HepG2 (cell line): ENCODE results near the gene SVOP. TPM values are rescaled to one million over a fixed set of nuclear protein-coding genes. Genes with fewer than 3 reads are reported as not detected.
A peak's percentile ranks its signal among the peaks of the same experiment; 100 is the strongest.

Experiments used
- ELF4 ChIP-seq: sonication (generic); formaldehyde crosslinking; IDR thresholded peaks from 2 replicates; pipeline ENCODE4 v1.5.0; 2020; ENCODE audit warnings: missing genetic modification reagents, mild to moderate bottlenecking, moderate library complexity, borderline replicate concordance
- GLMP ChIP-seq: sonication (generic); formaldehyde crosslinking; IDR thresholded peaks from 2 replicates; pipeline ENCODE4 v1.9.0; 2021; ENCODE audit warnings: missing genetic modification reagents, mild to moderate bottlenecking, borderline replicate concordance
- HDAC2 ChIP-seq: sonication (generic); formaldehyde crosslinking; IDR thresholded peaks from 2 replicates; pipeline ENCODE4 v1.4.0; 2020; ENCODE audit warnings: missing genetic modification reagents
- HDAC6 ChIP-seq: fragments of 200-600 bp; sonication (generic); IDR thresholded peaks from 2 replicates; pipeline ENCODE4 v1.7.0; 2017; ENCODE audit warnings: mild to moderate bottlenecking, antibody characterized with exemption, low read length, low read depth
- NRL ChIP-seq: sonication (generic); formaldehyde crosslinking; IDR thresholded peaks from 2 replicates; pipeline ENCODE4 v1.5.0; 2020; ENCODE audit warnings: missing genetic modification reagents, mild to moderate bottlenecking, moderate library complexity, borderline replicate concordance
- SIN3A ChIP-seq: IDR thresholded peaks from 2 replicates; pipeline ENCODE4 v1.6.1; 2011; ENCODE audit warnings: low read depth, mild to moderate bottlenecking, control low read depth, low read length, borderline replicate concordance
- SP5 ChIP-seq: IDR thresholded peaks from 2 replicates; pipeline ENCODE4 v1.6.1; 2016; ENCODE audit warnings: low read depth, borderline replicate concordance
- SRSF1 ChIP-seq: fragments of 200-400 bp; formaldehyde crosslinking; optimal IDR thresholded peaks from 2 replicates; pipeline ENCODE3; 2017; ENCODE audit warnings: mild to moderate bottlenecking, low read depth, low read length, moderate library complexity
- TGIF2 ChIP-seq: IDR thresholded peaks from 2 replicates; pipeline ENCODE4 v1.6.1; 2016; ENCODE audit warnings: control low read depth, missing compliant biosample characterization
- TIGD3 ChIP-seq: sonication (generic); formaldehyde crosslinking; IDR thresholded peaks from 2 replicates; pipeline ENCODE4 v1.5.1; 2020; ENCODE audit warnings: mild to moderate bottlenecking, missing genetic modification reagents, borderline replicate concordance
- ZMAT5 ChIP-seq: sonication (generic); formaldehyde crosslinking; IDR thresholded peaks from 2 replicates; pipeline ENCODE4 v1.5.0; 2020; ENCODE audit warnings: mild to moderate bottlenecking, low read depth, missing genetic modification reagents, borderline replicate concordance
- ZNF318 ChIP-seq: sonication (generic); formaldehyde crosslinking; IDR thresholded peaks from 2 replicates; pipeline ENCODE4 v1.4.0; 2020; ENCODE audit warnings: mild to moderate bottlenecking, missing genetic modification reagents
- ZNF569 ChIP-seq: sonication (generic); formaldehyde crosslinking; IDR thresholded peaks from 2 replicates; pipeline ENCODE4 v1.5.0; 2020; ENCODE audit warnings: mild to moderate bottlenecking, missing genetic modification reagents, moderate library complexity, borderline replicate concordance
- ZNF724P ChIP-seq: sonication (generic); formaldehyde crosslinking; IDR thresholded peaks from 2 replicates; pipeline ENCODE4 v1.8.0; 2022; ENCODE audit warnings: missing genetic modification reagents, borderline replicate concordance
- ZNF737 ChIP-seq: sonication (generic); formaldehyde crosslinking; IDR thresholded peaks from 2 replicates; pipeline ENCODE4 v1.5.0; 2020; ENCODE audit warnings: missing genetic modification reagents, mild to moderate bottlenecking, borderline replicate concordance
- ZNF800 ChIP-seq: sonication (generic); formaldehyde crosslinking; IDR thresholded peaks from 2 replicates; pipeline ENCODE4 v1.4.0; 2020; ENCODE audit warnings: missing genetic modification reagents
- polyA plus RNA-seq, 8 experiments: library from polyadenylated mRNA; depleted of rRNA in 3 of 8; stranded (reverse) in 7 of 8; unstranded in 1 of 8; fragments of >200 nt; fragmentation: Illumina TruSeq in 4 of 8; extraction: Trizol in 4 of 8; gene quantifications; 2 replicates each; pipeline versions ENCODE4 v1.2.1 to v1.2.3, GENCODE V29; 2011 to 2016; ENCODE audit warnings: low read depth in 4 of 8, missing spikeins in 1 of 8, mixed read lengths in 1 of 8; ENCODE audit not compliant: insufficient read depth in 1 of 8
- total RNA-seq, 5 experiments: library from RNA; depleted of rRNA; stranded (reverse); fragments of >200 nt; fragmentation: Illumina TruSeq; extraction: Trizol; gene quantifications; 2 replicates each; pipeline ENCODE4 v1.2.3, GENCODE V29; 2016; ENCODE audit warnings: low read depth in 1 of 5

Gene SVOP
- total and polyA plus RNA-seq, 2 of the 13 experiments (the other 11 are each of a cell fraction or from before 2014, with no cell fraction given), result not detected

- TF ChIP-seq ZNF800 (CRISPR knock-in tag) (peak; percentile 80; the same call in 1 of the 2 replicates), ZNF569 (CRISPR knock-in tag) (no peak), TIGD3 (CRISPR knock-in tag) (no peak), SRSF1 (no peak), ZNF737 (no peak), NRL (peak; percentile 85), SP5 (peak; percentile 69), ZMAT5 (CRISPR knock-in tag) (no peak), ZNF724P (CRISPR knock-in tag) (no peak), GLMP (no peak), TGIF2 (CRISPR knock-in tag) (peak; percentile 88), HDAC6 (no peak), HDAC2 (CRISPR knock-in tag) (peak; percentile 92), ZNF318 (no peak), SIN3A (peak; percentile 91), ELF4 (no peak)
These were observed at the start of gene SVOP (continued) for GRCh38 chr12:109020796-109021380.
